ENCODE data around the gene CUEDC1.

DNA sequence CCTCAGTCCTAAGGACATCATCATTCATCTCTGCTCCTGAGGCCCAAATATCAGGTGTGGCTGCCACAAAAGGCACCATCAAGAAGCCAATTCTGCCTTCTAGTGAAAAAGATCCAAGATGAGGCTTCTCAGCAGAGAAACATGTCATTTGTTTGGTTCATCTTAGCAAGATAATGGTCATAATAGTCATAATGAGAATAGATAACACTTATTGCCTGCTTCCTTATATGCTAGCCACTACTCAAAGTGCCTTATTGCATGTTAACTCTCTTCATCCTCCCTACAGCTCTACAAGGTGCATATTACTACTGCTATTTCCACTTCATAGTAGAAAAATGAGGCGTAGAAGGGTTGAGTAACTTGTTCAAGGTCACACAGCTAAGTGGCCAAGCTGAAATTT is 60.4 kb downstream of the CUEDC1 start:
- TF ChIP-seq, protein P1, sequence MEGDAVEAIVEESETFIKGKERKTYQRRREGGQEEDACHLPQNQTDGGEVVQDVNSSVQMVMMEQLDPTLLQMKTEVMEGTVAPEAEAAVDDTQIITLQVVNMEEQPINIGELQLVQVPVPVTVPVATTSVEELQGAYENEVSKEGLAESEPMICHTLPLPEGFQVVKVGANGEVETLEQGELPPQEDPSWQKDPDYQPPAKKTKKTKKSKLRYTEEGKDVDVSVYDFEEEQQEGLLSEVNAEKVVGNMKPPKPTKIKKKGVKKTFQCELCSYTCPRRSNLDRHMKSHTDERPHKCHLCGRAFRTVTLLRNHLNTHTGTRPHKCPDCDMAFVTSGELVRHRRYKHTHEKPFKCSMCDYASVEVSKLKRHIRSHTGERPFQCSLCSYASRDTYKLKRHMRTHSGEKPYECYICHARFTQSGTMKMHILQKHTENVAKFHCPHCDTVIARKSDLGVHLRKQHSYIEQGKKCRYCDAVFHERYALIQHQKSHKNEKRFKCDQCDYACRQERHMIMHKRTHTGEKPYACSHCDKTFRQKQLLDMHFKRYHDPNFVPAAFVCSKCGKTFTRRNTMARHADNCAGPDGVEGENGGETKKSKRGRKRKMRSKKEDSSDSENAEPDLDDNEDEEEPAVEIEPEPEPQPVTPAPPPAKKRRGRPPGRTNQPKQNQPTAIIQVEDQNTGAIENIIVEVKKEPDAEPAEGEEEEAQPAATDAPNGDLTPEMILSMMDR (conservative IDR thresholded peaks at IDR 0.05) = no peak
- no peak for TF ChIP-seq EZH2 (IDR thresholded peaks at IDR 0.05; ENCODE audit: low read depth)

Measured in PC-9 (cell line).